Parathyroid adenoma (tissue), 2 donors: ENCODE data around the gene DAZAP2.
"Not testable (repeated sequence)": the region's sequence is repeated elsewhere in the genome, so short reads cannot be mapped to it uniquely, and the experiment has no call there.

Experiments used
- H2AFZ ChIP-seq: fragments of 300-600 bp; sonication (generic); one replicate; pipeline ENCODE4 v1.7.0; 2017; ENCODE audit warnings: antibody characterized with exemption, mild to moderate bottlenecking
- H3K27ac ChIP-seq: fragments of 300-600 bp; sonication (generic); one replicate; pipeline ENCODE4 v1.7.0; 2017
- H3K27me3 ChIP-seq: fragments of 300-600 bp; sonication (generic); one replicate; pipeline ENCODE4 v1.7.0; 2017; ENCODE audit warnings: low read length; ENCODE audit not compliant: control insufficient read depth, insufficient read depth
- H3K36me3 ChIP-seq: fragments of 300-600 bp; sonication (generic); one replicate; pipeline ENCODE4 v1.7.0; 2017; ENCODE audit warnings: low read length; ENCODE audit not compliant: control insufficient read depth, insufficient read depth
- H3K4me1 ChIP-seq: fragments of 300-600 bp; sonication (generic); one replicate; pipeline ENCODE4 v1.7.0; 2017; ENCODE audit warnings: control low read depth
- H3K4me2 ChIP-seq: fragments of 300-600 bp; sonication (generic); one replicate; pipeline ENCODE4 v1.7.0; 2017; ENCODE audit warnings: low read length
- H3K4me3 ChIP-seq: fragments of 300-600 bp; sonication (generic); one replicate; pipeline ENCODE4 v1.7.0; 2017; ENCODE audit warnings: low read depth, low read length
- H3K79me2 ChIP-seq: fragments of 300-600 bp; sonication (generic); one replicate; pipeline ENCODE4 v1.7.0; 2017; ENCODE audit warnings: control low read depth
- H3K9ac ChIP-seq: fragments of 300-600 bp; sonication (generic); one replicate; pipeline ENCODE4 v1.7.0; 2017; ENCODE audit warnings: mild to moderate bottlenecking
- H3K9me3 ChIP-seq: fragments of 300-600 bp; sonication (generic); one replicate; pipeline ENCODE4 v1.7.0; 2017; ENCODE audit warnings: low read length; ENCODE audit not compliant: control insufficient read depth
- CTCF ChIP-seq: fragments of 300-600 bp; sonication (generic); IDR thresholded peaks from one replicate; pipeline ENCODE4 v1.7.0; 2017; ENCODE audit warnings: antibody characterized with exemption, mild to moderate bottlenecking
- donor health status: primary hyperparathyroidism.

The DAZAP2 gene

GRCh38 chr12:51253276-51253675, 14.7 kb downstream of the DAZAP2 start:
- Histone ChIP-seq H3K4me1 (no peaks in the 10 kb centered on the region), H3K4me3 (no peak overlapping the region), H2AFZ (no peak overlapping the region), H3K36me3 (no peaks in the 10 kb centered on the region), H3K27ac (no peak overlapping the region), H3K9me3 (no peaks in the 10 kb centered on the region), H3K27me3 (no peaks in the 10 kb centered on the region), H3K79me2 (no peaks in the 10 kb centered on the region), H3K9ac (no peak overlapping the region), H3K4me2 (no peak overlapping the region)
- no peak for TF ChIP-seq CTCF

- no peaks in the 10 kb centered on the region for H3K79me2 ChIP-seq
Observed at GRCh38 chr12:51254536-51254935, 15.9 kb downstream of the DAZAP2 start.

GRCh38 chr12:51259600-51259999, 21.0 kb downstream of the DAZAP2 start:
- H3K9me3 ChIP-seq, H3K36me3 ChIP-seq, H3K4me3 ChIP-seq, H3K27ac ChIP-seq, H3K79me2 ChIP-seq, H2AFZ ChIP-seq, H3K9ac ChIP-seq, H3K27me3 ChIP-seq, H3K4me1 ChIP-seq, H3K4me2 ChIP-seq: not testable (repeated sequence)

More at GRCh38 chr12:51254536-51254935, 15.9 kb downstream of the DAZAP2 start:
- no peaks in the 10 kb centered on the region for H3K4me1 ChIP-seq
- H3K4me3 ChIP-seq, result no peak overlapping the region
- no peak overlapping the region for H2AFZ ChIP-seq
- H3K4me2 ChIP-seq, result no peak overlapping the region
- H3K9ac ChIP-seq, result no peak overlapping the region
- H3K9me3 ChIP-seq, result no peaks in the 10 kb centered on the region
- TF ChIP-seq CTCF, result no peak
- no peak overlapping the region for H3K27ac ChIP-seq
- H3K27me3 ChIP-seq, result no peaks in the 10 kb centered on the region
- H3K36me3 ChIP-seq, result no peaks in the 10 kb centered on the region

GRCh38 chr12:51262758-51263177, 24.1 kb downstream of the DAZAP2 start:
- H3K4me3 ChIP-seq, result no peak overlapping the region
- TF ChIP-seq CTCF, result peak; percentile 61
- no peak overlapping the region for H3K9ac ChIP-seq
- no peaks in the 10 kb centered on the region for H3K4me1 ChIP-seq
- peak overlapping the region; percentile 72 for H2AFZ ChIP-seq
- H3K9me3 ChIP-seq, result no peaks in the 10 kb centered on the region
- H3K4me2 ChIP-seq, result peak overlapping the region; percentile 33
- no peaks in the 10 kb centered on the region for H3K36me3 ChIP-seq
- no peaks in the 10 kb centered on the region for H3K27me3 ChIP-seq
- H3K79me2 ChIP-seq, result no peaks in the 10 kb centered on the region
- peak overlapping the region; percentile 42 for H3K27ac ChIP-seq

GRCh38 chr12:51263341-51263740, 24.7 kb downstream of the DAZAP2 start:
- H3K27ac ChIP-seq, result peak overlapping the region; percentile 42
- no peaks in the 10 kb centered on the region for H3K79me2 ChIP-seq
- no peak overlapping the region for H3K4me3 ChIP-seq
- no peaks in the 10 kb centered on the region for H3K27me3 ChIP-seq
- no peaks in the 10 kb centered on the region for H3K36me3 ChIP-seq
- peak overlapping the region; percentile 72 for H2AFZ ChIP-seq
- no peaks in the 10 kb centered on the region for H3K4me1 ChIP-seq
- H3K4me2 ChIP-seq, result no peak overlapping the region
- TF ChIP-seq CTCF, result no peak
- H3K9ac ChIP-seq, result no peak overlapping the region
- H3K9me3 ChIP-seq, result no peaks in the 10 kb centered on the region
